ENCODE data around the gene TNNC1.

DNA sequence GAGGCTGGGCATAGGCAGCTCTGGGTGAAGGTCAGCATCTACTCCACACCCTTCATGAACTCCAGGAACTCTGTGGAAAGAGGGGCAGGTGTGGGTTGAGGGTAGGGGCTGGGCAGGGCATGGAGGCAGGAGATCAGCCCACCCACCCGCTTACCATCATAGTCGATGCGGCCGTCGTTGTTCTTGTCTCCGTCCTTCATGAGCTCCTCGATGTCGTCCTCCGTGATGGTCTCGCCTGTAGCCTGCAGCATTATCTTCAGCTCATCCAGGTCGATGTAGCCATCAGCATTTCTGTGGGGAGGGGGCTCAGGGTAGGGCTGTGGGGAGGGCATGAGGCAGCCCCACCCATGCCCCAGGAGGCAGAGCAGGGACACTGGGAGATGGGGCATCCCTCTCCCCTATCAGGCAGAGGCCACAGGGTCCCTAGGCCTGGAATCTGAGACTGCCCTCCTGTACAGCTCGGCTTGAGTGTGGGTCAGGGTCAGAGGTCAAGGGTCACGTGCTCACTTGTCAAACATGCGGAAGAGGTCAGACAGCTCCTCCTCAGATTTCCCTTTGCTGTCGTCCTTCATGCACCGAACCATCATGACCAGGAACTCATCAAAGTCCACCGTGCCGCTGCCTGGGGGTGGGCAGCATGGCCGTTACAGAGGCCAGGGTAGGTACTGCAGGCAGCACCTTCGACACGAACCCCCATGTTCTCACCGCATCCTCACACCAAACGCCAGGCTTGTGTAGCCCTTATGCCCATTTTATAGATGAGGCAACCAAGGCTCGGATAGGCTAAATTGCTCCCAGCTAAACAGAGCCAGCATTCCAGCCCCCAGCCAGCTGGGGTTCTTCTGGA lies 2.4 kb downstream of the TNNC1 start:
- TF ChIP-seq, protein P1, sequence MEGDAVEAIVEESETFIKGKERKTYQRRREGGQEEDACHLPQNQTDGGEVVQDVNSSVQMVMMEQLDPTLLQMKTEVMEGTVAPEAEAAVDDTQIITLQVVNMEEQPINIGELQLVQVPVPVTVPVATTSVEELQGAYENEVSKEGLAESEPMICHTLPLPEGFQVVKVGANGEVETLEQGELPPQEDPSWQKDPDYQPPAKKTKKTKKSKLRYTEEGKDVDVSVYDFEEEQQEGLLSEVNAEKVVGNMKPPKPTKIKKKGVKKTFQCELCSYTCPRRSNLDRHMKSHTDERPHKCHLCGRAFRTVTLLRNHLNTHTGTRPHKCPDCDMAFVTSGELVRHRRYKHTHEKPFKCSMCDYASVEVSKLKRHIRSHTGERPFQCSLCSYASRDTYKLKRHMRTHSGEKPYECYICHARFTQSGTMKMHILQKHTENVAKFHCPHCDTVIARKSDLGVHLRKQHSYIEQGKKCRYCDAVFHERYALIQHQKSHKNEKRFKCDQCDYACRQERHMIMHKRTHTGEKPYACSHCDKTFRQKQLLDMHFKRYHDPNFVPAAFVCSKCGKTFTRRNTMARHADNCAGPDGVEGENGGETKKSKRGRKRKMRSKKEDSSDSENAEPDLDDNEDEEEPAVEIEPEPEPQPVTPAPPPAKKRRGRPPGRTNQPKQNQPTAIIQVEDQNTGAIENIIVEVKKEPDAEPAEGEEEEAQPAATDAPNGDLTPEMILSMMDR (IDR thresholded peaks at IDR 0.05): no peak
- TF ChIP-seq, protein P2, sequence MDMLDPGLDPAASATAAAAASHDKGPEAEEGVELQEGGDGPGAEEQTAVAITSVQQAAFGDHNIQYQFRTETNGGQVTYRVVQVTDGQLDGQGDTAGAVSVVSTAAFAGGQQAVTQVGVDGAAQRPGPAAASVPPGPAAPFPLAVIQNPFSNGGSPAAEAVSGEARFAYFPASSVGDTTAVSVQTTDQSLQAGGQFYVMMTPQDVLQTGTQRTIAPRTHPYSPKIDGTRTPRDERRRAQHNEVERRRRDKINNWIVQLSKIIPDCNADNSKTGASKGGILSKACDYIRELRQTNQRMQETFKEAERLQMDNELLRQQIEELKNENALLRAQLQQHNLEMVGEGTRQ (CRISPR knock-in tag; IDR thresholded peaks at IDR 0.05): no peak

Measured in WTC11 (cell line).